HEK293 (cell line): ENCODE results near the gene MRPL44.

Experiments
- GLI4 ChIP-seq: fragments of 450-650 bp; formaldehyde crosslinking; IDR thresholded peaks from 2 replicates; pipeline ENCODE4 v1.5.1; 2016; ENCODE audit warnings: missing biosample characterization, missing genetic modification characterization
- RBAK ChIP-seq: fragments of 450-650 bp; formaldehyde crosslinking; IDR thresholded peaks from 2 replicates; pipeline ENCODE4 v1.5.1; 2016; ENCODE audit warnings: missing biosample characterization, missing genetic modification characterization
- ZBTB1 ChIP-seq: fragments of 450-650 bp; formaldehyde crosslinking; IDR thresholded peaks from 2 replicates; pipeline ENCODE4 v1.5.1; 2016; ENCODE audit warnings: missing biosample characterization, missing genetic modification characterization
- ZBTB21 ChIP-seq: fragments of 450-650 bp; formaldehyde crosslinking; IDR thresholded peaks from 2 replicates; pipeline ENCODE4 v1.5.1; 2017; ENCODE audit warnings: missing biosample characterization, missing genetic modification characterization
- ZEB2 ChIP-seq: fragments of 450-650 bp; formaldehyde crosslinking; IDR thresholded peaks from 2 replicates; pipeline ENCODE4 v1.5.1; 2016; ENCODE audit warnings: missing biosample characterization, missing genetic modification characterization
- ZNF404 ChIP-seq: fragments of 450-650 bp; formaldehyde crosslinking; IDR thresholded peaks from 2 replicates; pipeline ENCODE4 v1.5.1; 2017; ENCODE audit warnings: missing biosample characterization, missing genetic modification characterization
- ZNF596 ChIP-seq: fragments of 450-650 bp; IDR thresholded peaks from 2 replicates; pipeline ENCODE4 v1.5.0; 2018; ENCODE audit warnings: missing biosample characterization, mild to moderate bottlenecking, missing genetic modification characterization, moderate library complexity
- TF ChIP-seq, protein P1 (sequence below): fragments of 450-650 bp; formaldehyde crosslinking; IDR thresholded peaks from 2 replicates; pipeline ENCODE4 v1.5.1; 2016; ENCODE audit warnings: missing biosample characterization, missing genetic modification characterization
- TF ChIP-seq, protein P2 (sequence below): fragments of 450-650 bp; formaldehyde crosslinking; IDR thresholded peaks from 2 replicates; pipeline ENCODE4 v1.5.1; 2016; ENCODE audit warnings: missing biosample characterization, missing genetic modification characterization

DNA sequence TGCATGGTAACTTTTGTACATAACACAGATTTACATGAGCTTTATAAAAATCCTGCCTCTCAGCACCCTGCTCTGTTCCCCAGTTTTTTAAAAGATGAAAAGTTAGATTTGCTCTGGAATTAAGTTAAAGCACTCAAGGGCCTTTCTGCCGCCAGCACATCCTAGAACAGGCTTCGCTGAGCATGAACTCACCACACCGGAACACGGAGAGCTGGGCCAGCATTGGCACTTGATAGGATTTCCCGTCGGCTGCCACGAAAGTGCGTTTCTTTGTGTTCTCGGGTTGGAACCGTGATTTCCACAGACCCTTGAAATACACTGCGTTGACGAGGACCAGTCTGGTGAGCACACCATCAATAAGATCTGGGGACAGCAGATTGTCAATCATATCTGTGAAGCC lies 34.3 kb downstream of the MRPL44 start:
- no peak for TF ChIP-seq ZBTB21 (tag by site-specific recombination)
- TF ChIP-seq, protein P1, sequence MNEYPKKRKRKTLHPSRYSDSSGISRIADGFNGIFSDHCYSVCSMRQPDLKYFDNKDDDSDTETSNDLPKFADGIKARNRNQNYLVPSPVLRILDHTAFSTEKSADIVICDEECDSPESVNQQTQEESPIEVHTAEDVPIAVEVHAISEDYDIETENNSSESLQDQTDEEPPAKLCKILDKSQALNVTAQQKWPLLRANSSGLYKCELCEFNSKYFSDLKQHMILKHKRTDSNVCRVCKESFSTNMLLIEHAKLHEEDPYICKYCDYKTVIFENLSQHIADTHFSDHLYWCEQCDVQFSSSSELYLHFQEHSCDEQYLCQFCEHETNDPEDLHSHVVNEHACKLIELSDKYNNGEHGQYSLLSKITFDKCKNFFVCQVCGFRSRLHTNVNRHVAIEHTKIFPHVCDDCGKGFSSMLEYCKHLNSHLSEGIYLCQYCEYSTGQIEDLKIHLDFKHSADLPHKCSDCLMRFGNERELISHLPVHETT = no peak
- no peak for TF ChIP-seq ZNF596 (tag by site-specific recombination)
- TF ChIP-seq RBAK (tag by site-specific recombination) = no peak
- no peak for TF ChIP-seq GLI4 (tag by site-specific recombination)
- TF ChIP-seq, protein P2, sequence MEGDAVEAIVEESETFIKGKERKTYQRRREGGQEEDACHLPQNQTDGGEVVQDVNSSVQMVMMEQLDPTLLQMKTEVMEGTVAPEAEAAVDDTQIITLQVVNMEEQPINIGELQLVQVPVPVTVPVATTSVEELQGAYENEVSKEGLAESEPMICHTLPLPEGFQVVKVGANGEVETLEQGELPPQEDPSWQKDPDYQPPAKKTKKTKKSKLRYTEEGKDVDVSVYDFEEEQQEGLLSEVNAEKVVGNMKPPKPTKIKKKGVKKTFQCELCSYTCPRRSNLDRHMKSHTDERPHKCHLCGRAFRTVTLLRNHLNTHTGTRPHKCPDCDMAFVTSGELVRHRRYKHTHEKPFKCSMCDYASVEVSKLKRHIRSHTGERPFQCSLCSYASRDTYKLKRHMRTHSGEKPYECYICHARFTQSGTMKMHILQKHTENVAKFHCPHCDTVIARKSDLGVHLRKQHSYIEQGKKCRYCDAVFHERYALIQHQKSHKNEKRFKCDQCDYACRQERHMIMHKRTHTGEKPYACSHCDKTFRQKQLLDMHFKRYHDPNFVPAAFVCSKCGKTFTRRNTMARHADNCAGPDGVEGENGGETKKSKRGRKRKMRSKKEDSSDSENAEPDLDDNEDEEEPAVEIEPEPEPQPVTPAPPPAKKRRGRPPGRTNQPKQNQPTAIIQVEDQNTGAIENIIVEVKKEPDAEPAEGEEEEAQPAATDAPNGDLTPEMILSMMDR = no peak
- TF ChIP-seq ZEB2 (tag by site-specific recombination) = no peak
- no peak for TF ChIP-seq ZBTB1
- TF ChIP-seq ZNF404 (tag by site-specific recombination) = no peak
